Stimulated activated CD8-positive, alpha-beta memory T cell treated with anti-CD3 and anti-CD28 coated beads, Interleukin-4, amount 100 ng/mL, for 4 hours (primary cell): ENCODE measurements around the gene JMJD7.

Experiments used
- DNase-seq, 2 donors: peaks; one replicate each; pipeline ENCODE4 v3.0.0-alpha.2; 2020; ENCODE audit warnings: low read depth in 2 of 2, low spot score in 1 of 2

The JMJD7 gene

DNA sequence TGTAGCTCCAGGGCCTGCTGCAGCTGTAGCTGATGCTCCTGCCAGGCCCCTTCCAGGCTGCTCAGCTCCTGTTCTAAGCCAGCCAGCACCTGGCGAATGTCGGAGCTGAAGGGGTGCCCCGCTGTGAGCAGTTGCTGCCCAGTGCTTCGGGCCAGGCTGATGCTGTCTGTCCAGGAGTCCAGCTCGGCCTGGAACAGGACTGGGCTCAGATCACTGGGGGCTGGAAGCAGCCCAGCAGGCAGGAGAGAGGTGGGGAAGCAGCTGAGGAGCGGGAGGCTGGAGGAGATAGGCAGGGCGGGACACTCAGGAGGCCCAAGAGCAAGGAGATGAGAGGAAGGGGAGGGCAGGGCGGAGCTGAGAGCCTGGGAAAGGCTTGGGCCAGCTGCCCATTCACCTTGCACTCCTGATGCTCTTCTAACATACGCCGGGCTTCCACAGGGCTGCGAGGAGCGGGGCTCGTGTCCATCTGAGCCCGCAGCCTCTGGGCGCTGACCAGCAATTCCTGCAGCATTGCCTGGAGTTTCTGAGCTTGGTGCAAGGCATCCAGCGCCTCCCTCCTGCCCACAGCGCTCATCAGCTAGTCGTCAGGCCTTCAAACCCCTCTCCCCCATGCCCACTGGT is 34.0 kb downstream of the JMJD7 start:
- no peak for DNase-seq

DNA sequence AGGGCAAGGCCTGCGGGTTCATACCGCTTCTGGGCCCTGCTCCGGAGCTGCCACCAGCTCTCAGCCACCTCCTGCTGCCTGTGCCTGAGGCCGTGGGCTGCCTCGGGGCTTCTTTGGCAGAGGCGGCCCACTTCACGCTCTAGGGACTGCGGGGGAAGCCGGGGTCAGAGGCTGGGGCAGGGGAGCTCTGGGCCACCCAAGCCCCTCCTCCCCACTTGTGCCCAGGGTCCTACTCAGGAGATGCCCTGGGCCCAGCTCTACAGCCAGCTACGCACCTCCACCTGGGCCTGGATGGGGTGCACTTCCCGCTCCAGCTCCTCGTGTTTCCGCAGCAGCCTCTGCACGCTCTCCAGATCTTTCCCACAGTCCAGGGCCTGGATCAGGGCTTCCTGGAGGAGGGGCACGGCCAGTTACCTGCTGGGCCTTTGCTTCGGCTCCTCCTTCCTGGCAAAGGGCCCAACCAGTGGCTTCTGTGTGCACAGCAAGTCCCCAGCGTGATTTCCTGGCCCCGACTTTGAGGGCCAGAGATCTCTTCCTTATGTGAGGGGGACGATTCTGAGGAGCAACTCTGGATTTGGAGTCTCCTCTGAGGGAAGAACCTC is 34.7 kb downstream of the JMJD7 start:
- DNase-seq, result no peak

GRCh38 chr15:41865490-41866055 is 37.7 kb downstream of the JMJD7 start:
- no peak for DNase-seq

GRCh38 chr15:41866263-41866703 is 38.4 kb downstream of the JMJD7 start:
- no peak for DNase-seq

DNA sequence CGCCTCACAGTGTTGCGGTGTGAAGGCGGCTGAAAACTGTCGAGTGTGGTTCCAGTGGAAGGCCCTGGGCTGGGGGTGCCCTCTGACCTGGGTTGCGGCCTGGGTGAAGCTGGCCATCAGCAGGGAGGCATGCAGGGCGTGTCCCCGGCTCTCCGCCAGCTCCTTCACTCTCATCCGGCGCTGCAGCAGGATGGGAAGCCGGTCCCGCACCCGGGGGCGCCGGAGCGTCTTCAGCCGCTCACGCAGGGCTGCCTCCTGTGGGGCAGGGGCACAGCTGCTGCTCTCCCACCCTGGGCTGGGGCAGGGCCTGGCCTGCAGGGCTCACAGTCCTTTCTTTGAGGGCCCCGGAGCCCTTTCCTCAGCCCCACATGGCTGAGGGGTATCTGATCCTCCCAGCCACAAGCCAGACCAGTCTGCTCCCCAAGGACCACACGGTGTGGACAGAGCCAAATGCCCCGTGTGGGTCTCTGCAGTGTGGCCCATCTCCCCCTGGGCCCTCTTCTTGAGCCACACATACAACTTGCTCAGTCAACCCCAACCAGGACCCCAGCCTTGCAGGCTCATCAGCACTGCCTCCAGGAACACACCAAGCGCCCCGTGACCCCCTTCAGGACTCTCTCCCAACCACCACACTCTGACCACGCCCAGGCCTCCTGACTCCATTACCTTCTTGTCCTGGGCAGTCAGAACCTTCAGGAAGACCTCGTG is 39.1 kb downstream of the JMJD7 start:
- no peak for DNase-seq

GRCh38 chr15:41868321-41868720 is 40.4 kb downstream of the JMJD7 start:
- no peak for DNase-seq

DNA sequence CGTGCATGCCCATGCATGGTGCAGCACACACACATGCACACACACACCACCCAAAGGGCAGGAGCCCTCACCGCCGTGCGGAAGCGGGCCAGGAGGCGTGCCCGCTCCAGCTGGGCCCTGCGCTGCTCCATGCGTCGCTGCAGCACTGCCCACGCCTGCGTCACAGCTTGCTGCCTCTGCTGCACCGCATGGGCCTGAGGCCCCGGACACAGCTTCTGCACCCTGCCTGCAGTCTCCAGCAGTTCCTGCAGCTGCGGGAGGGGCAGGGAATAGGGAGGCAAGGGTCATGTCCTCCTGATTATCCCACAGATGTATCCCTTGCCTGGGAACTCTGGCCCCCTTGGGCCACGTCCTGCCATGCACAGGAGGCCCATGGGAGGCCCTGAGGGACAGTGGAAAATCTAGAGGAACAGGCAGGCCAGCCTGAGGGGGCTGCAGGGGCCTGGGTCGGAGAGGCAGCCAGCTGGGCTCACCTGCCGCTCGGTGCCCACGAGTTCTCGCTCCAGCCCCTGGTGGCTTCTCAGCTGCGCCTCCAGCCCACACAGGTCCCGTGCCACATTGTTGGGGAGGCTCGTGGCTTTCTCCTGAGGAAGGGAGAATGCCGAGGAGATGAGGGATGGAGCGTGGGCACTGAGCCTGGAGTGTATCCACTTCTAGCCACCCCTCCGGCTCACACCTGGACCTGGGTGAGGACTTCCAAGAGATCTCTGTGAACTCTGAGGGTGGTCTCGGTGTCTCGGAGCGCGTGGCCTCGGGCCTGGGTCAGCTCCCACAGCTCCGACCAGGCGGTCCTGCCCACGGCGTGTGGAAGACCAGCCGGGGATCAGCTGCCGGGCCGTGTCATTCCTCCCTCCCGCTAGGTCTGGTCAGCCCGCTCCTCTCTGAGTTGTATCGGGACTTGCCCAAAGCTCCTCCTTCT is 42.1 kb downstream of the JMJD7 start:
- no peak for DNase-seq

- peak in 1 of 2 donors; percentile 17 for DNase-seq
Measured at GRCh38 chr15:41870689-41871081, 42.8 kb downstream of the JMJD7 start.

GRCh38 chr15:41871175-41871905 is 43.4 kb downstream of the JMJD7 start:
- DNase-seq, result no peak

GRCh38 chr15:41872166-41872747 is 44.4 kb downstream of the JMJD7 start:
- DNase-seq, result no peak

DNA sequence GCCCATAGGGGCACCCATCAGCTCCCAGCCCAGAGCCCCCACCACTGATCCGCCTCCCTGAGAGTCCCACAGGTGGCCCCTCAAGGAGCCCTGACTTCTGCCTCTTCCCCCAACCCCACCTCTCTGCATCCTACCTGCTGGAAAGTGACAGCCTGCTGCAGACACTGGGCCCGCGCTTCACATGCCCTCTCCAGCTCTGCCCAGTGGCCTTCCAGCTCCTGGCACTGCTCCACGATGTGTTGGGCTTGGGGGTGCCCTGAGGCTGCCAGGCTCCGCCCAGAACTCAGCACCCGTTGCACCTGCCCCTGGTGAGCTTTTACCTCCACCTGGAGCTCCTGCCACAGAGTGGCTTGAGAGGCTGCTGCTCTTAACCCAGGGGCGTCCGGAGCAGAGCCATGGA is 45.8 kb downstream of the JMJD7 start:
- DNase-seq, result no peak

GRCh38 chr15:41874736-41875135 is 46.8 kb downstream of the JMJD7 start:
- no peak for DNase-seq

GRCh38 chr15:41876007-41876406 is 48.1 kb downstream of the JMJD7 start:
- no peak for DNase-seq

- no peak for DNase-seq
Measured at GRCh38 chr15:41876689-41877088, 48.8 kb downstream of the JMJD7 start.

GRCh38 chr15:41877631-41878354 is 49.9 kb downstream of the JMJD7 start:
- DNase-seq, result no peak

DNA sequence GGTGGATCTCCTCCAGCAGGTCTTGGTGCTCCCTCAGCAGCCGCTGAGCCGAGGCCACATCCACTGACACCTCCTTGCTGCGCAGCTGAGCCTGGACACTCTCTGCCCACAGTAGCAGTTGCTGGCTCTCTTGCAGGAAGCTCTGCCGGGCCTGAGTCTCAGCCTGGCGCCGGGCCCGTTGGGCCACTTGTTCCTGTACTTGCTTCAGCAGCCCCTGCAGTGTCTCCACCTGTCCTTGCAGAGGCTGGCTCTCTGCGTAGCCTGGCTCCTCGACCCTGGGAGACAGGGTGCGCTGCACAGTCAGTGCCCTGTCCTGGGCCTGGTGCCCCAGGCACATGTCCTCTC is 50.4 kb downstream of the JMJD7 start:
- DNase-seq, result no peak

DNA sequence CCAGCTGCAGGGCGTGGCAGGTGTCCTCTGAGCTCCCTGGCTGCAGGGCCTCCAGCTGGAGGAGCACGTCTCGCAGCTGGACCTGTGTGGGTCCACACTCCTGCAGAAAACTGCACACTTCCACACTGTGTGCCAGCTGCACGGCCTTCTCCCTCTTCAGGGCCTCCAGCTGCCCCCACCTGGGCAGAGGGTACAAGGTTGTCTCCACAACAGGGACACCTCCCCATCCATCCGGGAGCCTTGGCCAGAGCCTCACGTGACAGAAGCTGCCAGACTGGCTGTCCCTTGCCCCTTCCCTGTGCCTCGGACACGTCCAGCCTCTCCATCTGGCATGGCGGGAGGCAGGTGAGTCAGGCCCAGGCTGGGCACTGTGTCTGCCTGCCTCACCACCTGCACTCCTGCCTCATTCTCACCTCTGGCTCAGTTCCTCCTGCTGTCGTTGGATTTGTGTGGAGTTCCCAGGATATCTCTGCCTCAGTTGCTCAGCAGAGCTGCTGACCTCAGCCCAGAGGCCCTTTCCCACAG is 51.5 kb downstream of the JMJD7 start:
- DNase-seq, result no peak

DNA sequence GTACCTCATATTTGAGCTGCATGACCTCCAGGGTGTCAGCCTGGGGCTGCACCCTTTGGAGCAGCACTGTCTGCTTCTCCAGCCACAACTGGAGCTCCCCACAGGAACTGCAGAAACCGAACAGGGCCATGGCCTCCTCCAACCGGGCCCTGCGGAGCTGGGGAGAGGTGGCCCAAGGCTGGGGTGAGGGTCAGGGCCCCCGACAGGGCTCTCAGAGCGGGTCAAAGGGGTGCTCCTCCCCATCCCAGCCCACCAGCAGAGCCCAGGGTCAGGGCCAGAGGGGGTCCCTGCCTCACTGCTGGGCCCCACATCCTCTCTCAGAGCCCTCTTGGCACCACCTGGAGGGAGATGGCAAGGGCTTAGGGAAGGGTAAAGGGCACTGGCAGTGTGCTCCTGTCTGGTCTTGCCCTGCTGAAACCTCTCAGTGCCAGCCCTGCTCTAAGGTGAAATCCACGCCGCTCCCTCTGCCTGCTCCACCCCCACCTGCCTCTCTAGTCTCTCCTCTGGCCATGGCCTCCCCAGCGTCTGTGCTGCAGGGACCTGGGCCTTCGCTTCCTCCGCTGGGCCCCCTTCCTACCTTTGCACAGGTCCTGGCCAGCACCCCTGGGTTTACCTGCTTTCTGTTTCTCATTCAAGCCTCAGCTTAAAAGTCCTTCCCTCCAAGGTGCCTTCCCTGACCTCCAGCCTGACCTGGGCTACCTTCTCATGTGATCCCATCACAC is 52.4 kb downstream of the JMJD7 start:
- no peak for DNase-seq

DNA sequence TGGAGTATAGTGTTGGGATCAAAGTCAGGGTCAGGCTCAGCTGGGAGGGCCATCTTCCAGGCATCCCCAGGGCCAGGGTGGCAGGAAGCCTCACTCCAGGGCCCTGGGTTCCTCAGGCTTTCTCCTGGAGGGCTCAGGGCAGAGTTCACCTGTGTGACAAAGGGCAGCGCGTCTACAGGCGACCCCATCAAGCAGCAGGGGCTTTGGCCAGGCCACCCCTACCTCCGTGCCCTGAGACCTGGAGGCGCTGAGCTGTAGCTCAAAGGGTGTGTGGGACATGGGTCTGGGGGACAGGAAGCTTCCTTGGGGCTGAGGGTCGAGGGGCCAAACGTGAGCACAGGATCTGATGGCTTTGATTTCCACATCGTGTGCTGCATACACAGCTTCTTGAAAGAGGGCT is 53.2 kb downstream of the JMJD7 start:
- DNase-seq, result no peak
